ENCODE results near the gene ZNF19. TPM values are rescaled to one million over a fixed set of nuclear protein-coding genes. Genes with fewer than 3 reads are reported as not detected.

ZNF19 gene
- total RNA-seq, 2 experiments from 2014 or later = 2.7 to 4.0 TPM

DNA sequence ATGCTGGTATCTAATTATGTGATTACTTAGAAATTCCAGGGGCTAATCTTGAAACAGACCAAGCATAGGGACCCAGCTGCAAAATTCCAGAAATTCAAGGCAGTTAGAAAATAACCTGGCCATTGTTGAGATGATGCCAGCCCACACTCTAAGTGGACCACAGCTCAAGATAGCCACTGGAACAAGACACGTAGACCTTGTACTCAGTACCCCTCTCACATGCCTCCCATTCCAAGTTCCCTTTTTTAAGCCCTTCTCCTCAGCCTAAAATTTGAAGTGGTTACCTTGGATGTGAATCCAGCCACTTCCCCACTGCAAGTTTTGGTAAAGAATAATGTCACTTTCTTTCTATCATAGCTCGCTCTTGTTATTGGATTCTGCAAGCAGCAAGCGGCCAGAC lies 4.1 kb upstream of the ZNF19 start:
- POLR2A ChIA-PET = no interaction called here
- CTCF ChIA-PET = interaction anchor here (1.0 kb wide), 1 partner anchor 81 kb away, joined by 4 read pairs; no protein-coding TSS in a partner anchor

DNA sequence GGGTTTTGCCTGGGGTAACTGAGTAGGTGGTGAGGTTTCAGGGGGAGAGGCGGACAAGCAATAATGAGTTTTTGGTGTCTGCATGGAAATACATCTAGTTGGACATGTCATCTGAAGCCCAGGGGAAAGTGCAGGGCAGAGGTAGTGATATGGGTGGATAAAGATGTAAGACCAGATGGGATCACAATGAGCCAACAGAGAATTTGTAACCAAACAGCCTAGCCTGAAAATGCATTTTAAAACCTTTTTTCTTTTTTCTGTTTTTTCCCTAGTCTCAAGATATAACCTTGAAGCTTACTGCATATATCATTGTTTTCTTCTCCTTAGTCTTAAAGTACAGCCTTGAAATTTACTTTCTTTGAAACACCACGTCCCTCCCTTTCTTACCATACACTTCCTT lies 3.7 kb upstream of the ZNF19 start:
- ChIA-PET CTCF (no interaction called here), POLR2A (no interaction called here)

DNA sequence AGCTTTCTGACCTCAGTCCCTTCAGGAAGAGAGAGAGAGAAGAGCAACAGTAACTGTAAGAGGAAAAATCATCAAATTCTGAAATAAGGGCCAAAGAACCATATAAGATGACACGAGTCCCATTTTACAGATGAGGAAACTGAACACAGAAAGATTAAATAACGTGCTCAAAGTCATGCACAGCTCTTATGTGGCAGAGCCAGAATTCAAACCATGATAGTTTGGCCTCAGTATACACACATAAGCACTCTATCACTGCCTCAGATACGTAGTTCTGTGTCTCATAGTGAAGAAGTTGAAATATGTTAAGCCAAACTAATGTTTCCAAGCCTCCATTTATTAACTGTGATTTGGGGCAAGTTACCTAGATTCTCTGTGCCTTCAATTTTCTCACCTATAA lies 1.9 kb upstream of the ZNF19 start:
- ChIA-PET POLR2A (no interaction called here), CTCF (no interaction called here)

DNA sequence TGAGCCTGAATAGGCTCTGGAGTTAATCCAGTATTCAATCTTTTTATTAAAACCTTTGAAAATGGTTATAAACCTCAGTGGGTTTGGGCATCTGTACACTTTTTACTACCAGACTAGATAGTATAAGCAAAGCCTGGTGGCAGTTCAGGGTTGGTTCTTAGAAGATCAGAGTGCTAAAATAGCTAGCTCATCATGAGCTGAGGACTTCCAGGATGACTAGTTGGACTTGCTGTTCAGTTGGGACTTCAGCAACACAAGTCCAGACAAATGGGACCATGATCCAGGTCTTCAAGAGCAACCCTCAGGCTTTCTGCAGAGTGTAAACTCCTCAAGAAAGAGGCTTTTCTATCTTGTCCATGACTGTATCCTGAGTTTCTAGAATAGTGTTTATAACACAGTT lies 1.2 kb upstream of the ZNF19 start:
- POLR2A ChIA-PET = no interaction called here
- CTCF ChIA-PET = interaction anchor here (1.5 kb wide), 1 partner anchor 77 kb away, joined by 4 read pairs; no protein-coding TSS in a partner anchor

DNA sequence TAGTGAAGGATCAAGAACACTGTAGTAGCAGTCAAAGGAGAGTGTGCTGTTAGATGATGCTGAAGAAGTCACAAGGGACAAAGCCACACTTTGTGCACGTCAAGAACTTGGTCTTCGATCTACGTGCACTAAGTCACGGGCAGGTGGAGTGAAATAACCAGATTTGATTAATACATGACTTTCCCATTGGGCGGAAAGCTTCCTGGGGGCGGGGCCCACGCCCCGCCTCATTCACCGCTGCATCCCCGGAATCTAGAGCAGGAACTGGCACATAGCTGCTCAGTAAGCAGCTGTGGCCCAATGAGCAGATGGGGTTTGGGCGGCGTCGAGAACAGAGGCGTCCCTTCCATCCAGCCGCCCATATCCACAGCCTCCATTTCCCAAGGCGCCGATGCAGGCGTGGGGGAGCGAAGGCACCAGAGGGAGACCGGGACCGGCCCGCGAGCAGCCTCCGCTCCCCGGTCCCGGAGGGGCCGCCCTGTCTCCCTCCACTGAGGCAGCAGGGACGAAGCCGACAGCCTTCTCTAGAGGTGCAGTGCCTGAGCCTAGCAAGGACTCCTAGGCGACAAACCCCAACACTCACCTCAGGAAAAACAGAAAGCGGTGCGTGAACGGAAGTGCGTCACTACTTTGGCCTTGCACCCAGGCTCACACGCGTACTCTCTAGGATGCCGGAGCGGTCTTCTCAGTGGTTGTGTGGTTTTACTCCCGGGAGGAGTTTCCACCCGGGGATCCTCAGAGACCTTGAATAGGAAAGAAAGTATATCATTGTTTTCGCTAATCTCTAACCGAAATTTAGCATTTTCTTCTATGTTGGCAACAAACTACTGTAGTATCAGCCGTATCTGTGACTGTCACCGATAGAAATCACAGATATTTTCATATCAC lies 4.9 kb downstream of the ZNF19 start:
- ChIA-PET POLR2A (interaction anchor here (0.6 to 1.9 kb wide), 2 partner anchors 16 to 22 kb away, joined by 3 to 11 read pairs; partner anchors contain the start of gene ZNF23), CTCF (interaction anchor here (0.7 to 1.6 kb wide), 3 partner anchors 17 to 72 kb away, joined by 3 to 4 read pairs (median 4); partner anchors contain the start of gene ZNF23)

DNA sequence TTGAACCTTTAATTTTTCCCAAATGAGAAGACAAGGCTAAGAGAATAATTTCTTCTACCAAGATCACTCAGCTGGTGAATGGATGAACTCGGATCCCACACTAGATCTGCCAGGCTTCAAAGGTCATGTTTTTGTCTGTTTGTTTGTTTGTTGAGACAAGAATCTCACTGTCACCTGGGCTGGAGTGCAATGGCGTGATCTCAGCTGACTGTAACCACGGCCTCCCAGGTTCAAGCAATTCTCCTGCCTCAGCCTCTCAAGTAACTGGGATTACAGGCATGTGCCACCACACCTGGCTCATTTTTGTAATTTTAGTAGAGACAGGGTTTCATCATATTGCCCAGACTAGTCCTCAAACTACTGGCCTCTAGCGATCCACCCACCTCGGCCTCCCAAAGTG lies 6.6 kb downstream of the ZNF19 start:
- CTCF ChIA-PET = interaction anchor here (1.7 kb wide), 1 partner anchor 20 kb away, joined by 5 read pairs; no protein-coding TSS in a partner anchor
- POLR2A ChIA-PET = interaction anchor here (1.9 kb wide), 1 partner anchor 20 kb away, joined by 11 read pairs; the partner anchor contains the start of gene ZNF23

DNA sequence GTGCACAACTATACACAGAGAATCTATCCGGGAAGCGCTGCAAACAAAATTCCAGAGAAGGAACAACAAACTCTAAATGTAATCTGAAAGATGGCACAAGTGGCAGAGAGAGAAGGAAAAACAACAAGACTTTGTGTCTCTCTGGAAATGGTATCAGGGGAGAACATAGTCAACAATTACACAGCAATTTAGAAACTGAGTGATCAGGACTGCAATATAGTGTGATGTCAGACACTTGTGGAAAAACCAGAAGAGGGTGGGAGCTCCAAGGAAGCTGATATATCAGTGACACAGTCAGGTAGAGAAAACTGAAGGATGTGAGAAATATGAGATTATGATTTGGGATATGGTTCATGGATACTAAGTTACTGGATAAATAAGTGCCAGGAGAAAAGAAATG lies 8.2 kb downstream of the ZNF19 start:
- CTCF ChIA-PET = interaction anchor here (1.7 kb wide), 1 partner anchor 18 kb away, joined by 5 read pairs; no protein-coding TSS in a partner anchor
- POLR2A ChIA-PET = no interaction called here

DNA sequence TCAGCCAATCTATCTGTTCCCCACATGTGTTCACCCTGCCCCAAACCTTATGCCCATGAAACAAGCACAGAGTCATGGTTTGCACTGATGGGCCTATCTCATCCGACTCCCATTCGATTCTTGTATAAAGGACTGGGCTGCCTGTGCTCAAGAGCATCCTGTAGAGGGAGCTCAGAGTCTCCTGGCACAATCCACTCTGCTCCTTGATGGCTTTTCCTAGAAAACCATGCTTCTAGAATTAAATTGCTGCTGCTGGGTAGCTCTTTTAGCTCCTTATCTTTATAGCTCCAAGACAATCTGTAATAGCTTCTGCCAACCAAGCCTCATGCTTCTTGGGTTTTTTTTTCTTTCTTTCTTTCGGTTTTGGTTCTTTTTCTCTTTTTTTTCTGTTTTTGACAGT lies 9.7 kb downstream of the ZNF19 start:
- POLR2A ChIA-PET = no interaction called here
- CTCF ChIA-PET = no interaction called here

DNA sequence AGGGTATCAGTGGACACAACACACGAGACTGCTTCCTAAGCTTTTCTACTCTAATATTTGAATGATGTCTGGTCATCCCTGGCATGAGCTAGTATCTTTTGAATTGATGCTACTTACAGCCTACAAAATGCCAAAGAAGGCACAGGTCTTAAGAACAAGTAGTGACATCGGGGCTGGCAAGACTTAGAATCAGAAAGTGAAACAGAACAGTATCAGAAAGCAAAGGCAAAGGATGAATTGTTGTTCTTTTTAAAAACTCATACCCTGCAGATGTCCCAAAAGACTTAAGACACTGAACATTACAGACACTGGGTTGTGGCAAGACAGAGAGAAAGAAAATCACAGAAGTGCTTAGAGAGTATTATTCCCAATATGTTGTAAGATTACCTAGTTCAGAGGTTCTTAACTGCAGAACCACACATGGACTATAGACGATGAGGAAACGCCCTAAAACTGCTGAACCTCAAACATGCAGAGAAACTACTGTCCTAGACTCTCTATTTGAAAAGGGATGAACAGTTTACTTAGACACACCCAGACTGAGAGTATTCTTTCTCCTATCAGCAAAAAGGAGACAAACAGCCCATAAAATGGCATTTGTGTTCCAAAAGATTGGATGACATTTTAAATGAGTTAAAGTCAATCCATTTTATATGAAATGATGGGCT lies 12.5 kb downstream of the ZNF19 start:
- ChIA-PET POLR2A (no interaction called here), CTCF (no interaction called here)

DNA sequence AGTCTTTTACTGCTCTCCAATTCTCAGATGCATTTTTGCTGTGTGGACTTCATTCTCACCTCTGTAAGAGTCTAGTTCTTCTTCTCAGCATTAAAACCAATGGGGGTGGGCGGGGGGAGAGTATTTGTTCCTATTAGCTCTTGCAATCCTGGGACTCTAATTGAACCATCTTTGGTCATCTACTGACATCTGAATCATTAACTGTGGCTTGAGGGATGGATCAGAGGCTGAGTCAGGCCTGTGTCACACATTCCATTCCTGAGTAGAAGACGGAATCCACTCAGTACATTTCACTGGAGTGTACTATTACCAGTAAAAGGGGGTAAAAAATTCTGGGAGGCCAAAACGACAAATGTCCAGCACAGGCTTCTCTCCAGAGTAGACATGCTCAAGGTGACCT lies 14.3 kb downstream of the ZNF19 start:
- CTCF ChIA-PET = no interaction called here
- POLR2A ChIA-PET = no interaction called here

DNA sequence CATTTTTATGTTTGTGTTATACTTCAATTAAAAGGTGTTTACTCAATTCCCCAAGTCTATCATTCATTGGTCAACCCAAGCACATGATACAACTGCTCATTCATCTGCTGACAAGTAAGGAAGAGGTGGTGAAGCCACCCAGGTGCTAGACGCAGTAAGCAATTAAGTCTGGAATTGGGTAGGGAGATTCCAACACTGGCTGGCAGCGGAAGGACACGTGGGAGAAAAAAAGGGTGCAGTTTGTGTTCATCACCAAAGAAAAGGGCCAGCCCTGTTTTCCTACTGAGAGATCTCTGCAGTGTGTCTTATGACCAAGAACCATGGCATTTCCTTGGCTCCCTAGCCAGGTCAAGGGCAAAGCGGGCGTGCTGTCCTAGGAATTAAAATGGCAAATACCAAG lies 15.2 kb downstream of the ZNF19 start:
- CTCF ChIA-PET = no interaction called here

DNA sequence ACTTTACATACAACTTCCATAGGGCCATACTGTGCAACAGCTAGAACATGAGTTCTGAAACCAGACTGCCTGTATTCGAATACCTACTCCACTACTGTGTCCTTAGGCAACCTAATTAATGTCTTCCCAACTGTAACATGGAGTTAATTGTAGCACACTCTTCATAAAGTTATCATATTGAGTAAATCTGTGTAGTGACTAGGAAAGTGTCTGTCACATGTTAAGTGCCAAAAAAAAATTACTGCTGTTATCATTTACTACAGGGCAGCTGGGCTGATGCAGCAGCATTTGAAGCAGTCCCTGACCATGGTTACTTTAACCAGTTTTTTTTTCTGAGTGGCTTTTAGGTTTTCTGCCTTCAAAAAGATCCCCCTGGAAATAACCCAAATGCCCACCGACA lies 16.2 kb downstream of the ZNF19 start:
- ChIA-PET CTCF (no interaction called here), POLR2A (no interaction called here)

More for the DNA sequence above, 15.2 kb downstream of the ZNF19 start:
- POLR2A ChIA-PET = no interaction called here

DNA sequence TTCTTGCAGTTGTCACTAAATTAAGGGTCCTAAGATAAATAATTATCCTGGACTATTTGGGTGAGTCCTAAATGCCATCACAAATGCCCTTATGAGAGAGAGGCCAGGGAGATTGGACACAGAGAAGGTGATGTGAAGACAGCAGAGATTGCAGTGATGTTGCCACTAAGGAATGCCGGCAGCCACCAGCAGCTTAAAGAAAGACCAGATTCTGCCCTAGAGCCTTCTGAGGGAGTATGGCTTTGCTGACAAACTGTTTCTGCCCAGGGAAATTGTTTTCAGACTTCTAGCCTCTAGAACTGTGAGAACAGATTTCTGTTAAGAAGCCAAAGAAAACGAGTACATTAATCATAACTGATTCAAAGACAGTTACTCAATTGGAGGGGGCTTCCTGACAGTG lies 17.1 kb downstream of the ZNF19 start:
- POLR2A ChIA-PET = no interaction called here
- CTCF ChIA-PET = no interaction called here

DNA sequence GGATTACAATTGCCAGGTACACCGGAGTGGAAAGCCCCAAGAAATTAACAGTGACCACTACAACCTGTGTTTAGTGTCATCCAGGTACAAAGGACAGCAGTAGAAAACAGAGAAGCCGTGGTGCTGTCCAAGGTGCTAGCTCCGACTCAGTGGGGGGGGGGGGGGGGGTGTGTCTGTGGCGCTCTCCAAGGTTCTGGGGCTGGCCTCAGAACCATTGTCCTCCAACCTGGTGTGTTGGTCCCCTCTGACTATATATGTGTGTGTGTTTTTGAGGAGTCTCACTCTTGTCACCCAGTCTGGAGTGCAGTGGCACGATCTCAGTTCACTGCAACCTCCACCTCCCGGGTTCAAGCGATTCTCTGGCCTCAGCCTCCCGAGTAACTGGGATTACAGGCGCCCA lies 21.3 kb downstream of the ZNF19 start:
- CTCF ChIA-PET = interaction anchor here (0.8 kb wide), 1 partner anchor 144 kb away, joined by 8 read pairs; no protein-coding TSS in a partner anchor
- POLR2A ChIA-PET = interaction anchor here (0.6 kb wide), 1 partner anchor 32 kb away, joined by 3 read pairs; no protein-coding TSS in a partner anchor

DNA sequence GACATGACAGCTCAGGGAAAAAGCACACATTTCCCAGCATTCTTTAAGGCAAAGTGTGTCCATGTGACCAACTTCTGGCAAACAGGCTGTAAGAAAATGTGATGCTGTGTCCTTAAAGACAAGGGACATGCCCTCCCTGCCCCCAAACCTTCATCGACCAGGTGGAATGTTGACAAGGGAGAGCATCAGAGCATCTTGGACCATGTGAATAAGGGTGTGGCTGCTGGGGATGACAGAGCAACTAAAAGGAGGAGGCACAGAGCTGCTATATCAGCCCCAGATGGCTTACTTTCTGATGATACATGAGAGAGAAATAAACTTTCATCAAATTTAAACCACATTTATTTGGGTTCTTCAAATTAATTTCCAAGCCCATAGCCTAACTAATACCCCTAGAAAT lies 24.9 kb downstream of the ZNF19 start:
- POLR2A ChIA-PET = no interaction called here

DNA sequence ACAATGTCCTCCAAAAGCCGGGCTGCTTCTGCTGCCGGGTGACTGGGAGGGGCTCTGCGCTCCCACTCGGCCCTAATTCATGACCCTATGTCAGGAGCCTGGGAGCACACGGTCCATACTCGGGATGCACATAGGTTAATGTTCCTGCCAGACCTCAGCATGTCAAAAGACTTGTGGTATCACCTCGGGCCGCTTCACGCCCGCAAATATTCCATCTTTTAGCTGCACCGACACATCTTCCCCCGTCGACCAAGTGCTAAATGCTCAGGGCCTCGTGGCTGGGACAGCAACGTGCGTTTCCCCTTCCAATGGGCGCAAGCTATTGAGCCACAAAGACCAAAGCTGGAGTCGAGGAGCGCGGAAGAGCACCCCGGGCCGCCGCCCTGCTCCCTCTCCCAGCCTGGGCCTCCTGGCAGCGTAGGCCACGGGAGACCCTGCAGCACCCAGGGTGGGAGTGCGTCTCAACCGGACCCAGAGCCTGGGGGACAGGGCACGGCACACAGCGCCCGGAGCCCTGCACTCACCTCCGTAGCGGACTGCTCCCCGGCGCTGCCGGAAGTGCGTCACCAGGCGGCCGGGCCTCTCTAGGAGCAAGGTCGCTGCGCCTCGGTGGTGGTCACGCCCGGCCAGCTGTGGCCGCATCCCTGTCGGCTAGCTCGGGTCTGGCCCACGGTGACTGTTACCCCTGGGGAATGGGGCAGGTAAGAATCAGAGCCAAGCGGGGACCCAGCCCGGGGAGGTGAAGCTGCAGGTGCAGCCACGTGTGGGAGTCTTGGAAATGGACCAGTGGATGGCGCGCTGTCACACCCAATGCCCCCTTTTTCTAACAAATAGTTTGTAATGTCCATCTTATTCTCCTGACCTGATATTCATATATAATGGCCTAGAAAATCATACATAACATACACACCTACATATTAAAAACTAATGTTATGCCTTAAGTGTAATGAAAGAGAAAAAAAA lies 27.2 kb downstream of the ZNF19 start, which contains the start of gene ZNF23:
Gene ZNF23 (minus strand): TSS at position 562 of the 963 bp plus-strand sequence. CDS start 5,451 bp downstream, outside the sequence.
- ChIA-PET CTCF (interaction anchor here (0.5 to 1.5 kb wide), 5 partner anchors 20 to 166 kb away, joined by 3 to 5 read pairs (median 3); partner anchors contain the start of gene CHST4), POLR2A (interaction anchor here (1.2 to 1.8 kb wide), 4 partner anchors 10 to 103 kb away, joined by 3 to 11 read pairs (median 4); no protein-coding TSS in a partner anchor)

More for the DNA sequence above, 24.9 kb downstream of the ZNF19 start:
- CTCF ChIA-PET = no interaction called here

DNA sequence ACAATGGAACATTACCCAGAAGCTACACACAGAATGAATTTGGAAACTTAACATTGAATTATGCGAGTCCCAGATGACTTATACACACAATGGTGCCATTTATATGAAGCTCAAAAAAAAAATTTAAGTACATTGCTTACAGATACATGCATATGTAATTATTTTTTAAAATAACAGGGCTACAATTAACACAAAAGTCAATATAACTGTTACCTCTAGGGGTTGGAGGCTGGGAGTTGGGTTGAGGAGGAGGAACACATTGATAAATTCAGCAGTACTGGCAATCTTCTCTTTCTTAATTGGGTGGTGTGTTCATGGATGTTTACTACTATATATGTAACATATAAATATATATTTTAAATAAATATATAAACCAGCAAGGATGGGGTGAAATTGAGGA lies 28.2 kb downstream of the ZNF19 start:
- POLR2A ChIA-PET = no interaction called here
- CTCF ChIA-PET = no interaction called here

DNA sequence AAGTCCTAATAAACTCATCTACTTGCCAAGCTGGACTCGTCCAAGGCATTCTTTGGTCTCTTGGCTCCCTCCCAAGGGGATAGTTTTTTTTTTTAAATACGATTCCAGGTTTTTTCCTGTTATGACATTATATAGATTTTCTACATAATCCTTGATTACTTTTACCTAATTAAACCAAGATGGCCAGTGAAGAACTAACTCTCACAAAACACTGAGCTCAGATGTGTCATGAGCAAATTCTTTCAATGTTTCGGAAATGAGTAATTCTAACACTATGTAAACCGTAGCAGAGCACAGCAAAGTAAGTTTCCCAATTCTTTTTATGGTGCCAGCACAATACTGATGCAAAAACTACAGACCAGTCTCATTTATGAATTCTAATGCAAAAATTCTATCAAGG lies 28.9 kb downstream of the ZNF19 start:
- POLR2A ChIA-PET = interaction anchor here (0.5 kb wide), 1 partner anchor 434 kb away, joined by 3 read pairs; no protein-coding TSS in a partner anchor
- CTCF ChIA-PET = no interaction called here

DNA sequence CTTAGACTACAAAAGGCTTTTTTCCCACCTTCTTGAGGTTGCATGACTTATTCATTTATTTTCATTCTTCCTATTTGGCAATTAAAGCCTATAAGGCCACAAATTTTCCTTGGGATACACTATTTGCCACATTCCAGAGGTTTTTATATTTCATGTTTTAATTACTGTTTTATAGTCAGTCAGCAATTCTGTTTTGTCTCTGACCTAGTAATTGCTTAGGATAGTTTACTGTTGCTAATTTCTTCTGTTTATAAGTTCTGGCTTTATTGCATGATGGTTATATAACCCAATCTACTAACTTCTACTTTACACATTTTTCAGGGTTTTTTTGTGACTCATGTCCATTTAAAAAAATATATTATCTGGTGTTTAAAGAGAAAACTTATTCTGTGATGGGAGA lies 29.6 kb downstream of the ZNF19 start:
- ChIA-PET POLR2A (interaction anchor here (0.5 kb wide), 1 partner anchor 435 kb away, joined by 3 read pairs; no protein-coding TSS in a partner anchor), CTCF (no interaction called here)

Measured in activated CD8-positive, alpha-beta memory T cell treated with anti-CD3 and anti-CD28 coated beads for 36 hours (primary cell).